WTC11 (cell line): ENCODE results near the gene THBD. TPM values are rescaled to one million over a fixed set of nuclear protein-coding genes. Genes with fewer than 3 reads are reported as not detected.
A peak's percentile ranks its signal among the peaks of the same experiment; 100 is the strongest.

ENCODE experiments used
- ATAC-seq: fragments of 200-7000 bp; cut with Tn5 transposase; 2 replicates; pipeline ENCODE4 v1.10.0; 2021; ENCODE audit warnings: mild to moderate bottlenecking, moderate library complexity
- CTCF ChIA-PET: fragments of 300-600 bp; sonication (Branson Sonifier 250); formaldehyde crosslinking; loops from one replicate; lab custom pipeline; 2021; ENCODE audit warnings: antibody characterized with exemption; lab: Charles Lee
- POLR2A ChIA-PET: fragments of 350-600 bp; sonication (Branson Sonifier 250); formaldehyde crosslinking; loops from one replicate; lab custom pipeline; 2021; ENCODE audit warnings: antibody characterized with exemption; lab: Charles Lee
- DNase-seq: peaks from one replicate; pipeline ENCODE4 v3.0.0; 2021; ENCODE audit warnings: low spot score
- H3K27ac Mint-ChIP-seq: 2 replicates; pipeline ENCODE4 v1.8.0; 2021; ENCODE audit warnings: mixed read lengths
- H3K27me3 Mint-ChIP-seq: 2 replicates; pipeline ENCODE4 v1.8.0; 2021; ENCODE audit warnings: low read depth, mild to moderate bottlenecking, moderate library complexity, mixed read lengths
- H3K36me3 Mint-ChIP-seq: 2 replicates; pipeline ENCODE4 v1.8.0; 2021; ENCODE audit warnings: mixed read lengths
- H3K4me1 Mint-ChIP-seq: 2 replicates; pipeline ENCODE4 v1.8.0; 2022; ENCODE audit warnings: mixed read lengths
- H3K4me3 Mint-ChIP-seq: 2 replicates; pipeline ENCODE4 v1.8.0; 2021; ENCODE audit warnings: mild to moderate bottlenecking, moderate library complexity, mixed read lengths
- H3K9me3 Mint-ChIP-seq: 2 replicates; pipeline ENCODE4 v1.8.0; 2021; ENCODE audit warnings: mixed read lengths
- ATF6 ChIP-seq: sonication (generic); formaldehyde crosslinking; IDR thresholded peaks from 2 replicates; pipeline ENCODE4 v1.8.1; 2023; ENCODE audit warnings: mild to moderate bottlenecking, missing genetic modification reagents
- CREB1 ChIP-seq: sonication (generic); formaldehyde crosslinking; IDR thresholded peaks from 2 replicates; pipeline ENCODE4 v1.8.0; 2023; ENCODE audit warnings: mild to moderate bottlenecking, missing genetic modification reagents
- CTCF ChIP-seq: fragments of 200-600 bp; IDR thresholded peaks from 2 replicates; pipeline ENCODE4 v1.8.0; 2022; ENCODE audit warnings: antibody characterized with exemption
- E2F5 ChIP-seq: sonication (generic); formaldehyde crosslinking; IDR thresholded peaks from 2 replicates; pipeline ENCODE4 v1.8.1; 2022; ENCODE audit warnings: mild to moderate bottlenecking, moderate library complexity, missing genetic modification reagents
- ERG ChIP-seq: fragments of 250-450 bp; sonication (Bioruptor Pico); IDR thresholded peaks from 2 replicates; pipeline ENCODE4 v1.8.0; 2021; ENCODE audit warnings: mild to moderate bottlenecking
- GTF2I ChIP-seq: fragments of 250-450 bp; sonication (Bioruptor Pico); conservative IDR thresholded peaks from 2 replicates; pipeline ENCODE4 v1.4.0; 2021; ENCODE audit warnings: mild to moderate bottlenecking
- JUN ChIP-seq: sonication (generic); formaldehyde crosslinking; IDR thresholded peaks from 2 replicates; pipeline ENCODE4 v1.8.0; 2023; ENCODE audit warnings: mild to moderate bottlenecking, missing genetic modification reagents
- MLX ChIP-seq: sonication (generic); formaldehyde crosslinking; IDR thresholded peaks from 2 replicates; pipeline ENCODE4 v1.8.1; 2023; ENCODE audit warnings: mild to moderate bottlenecking, missing genetic modification reagents, moderate library complexity
- NFYB ChIP-seq: sonication (generic); formaldehyde crosslinking; conservative IDR thresholded peaks from 2 replicates; pipeline ENCODE4 v1.8.0; 2022; ENCODE audit warnings: low read depth, missing genetic modification reagents
- NR1H2 ChIP-seq: sonication (generic); formaldehyde crosslinking; IDR thresholded peaks from 2 replicates; pipeline ENCODE4 v1.9.0; 2021; ENCODE audit warnings: mild to moderate bottlenecking, moderate library complexity, missing genetic modification reagents
- NR2C2 ChIP-seq: sonication (generic); formaldehyde crosslinking; IDR thresholded peaks from 2 replicates; pipeline ENCODE4 v1.8.0; 2022; ENCODE audit warnings: mild to moderate bottlenecking, missing genetic modification reagents
- PREB ChIP-seq: sonication (generic); formaldehyde crosslinking; IDR thresholded peaks from 2 replicates; pipeline ENCODE4 v1.8.1; 2022; ENCODE audit warnings: mild to moderate bottlenecking, missing genetic modification reagents, moderate library complexity, borderline replicate concordance
- PRRX2 ChIP-seq: fragments of 250-450 bp; sonication (Bioruptor Pico); IDR thresholded peaks from 2 replicates; pipeline ENCODE4 v1.8.0; 2021; ENCODE audit warnings: mild to moderate bottlenecking
- RORB ChIP-seq: fragments of 250-450 bp; sonication (Bioruptor Pico); IDR thresholded peaks from 2 replicates; pipeline ENCODE4 v1.9.0; 2021; ENCODE audit warnings: mild to moderate bottlenecking
- SOX15 ChIP-seq: fragments of 250-450 bp; sonication (Bioruptor Pico); IDR thresholded peaks from 2 replicates; pipeline ENCODE4 v1.9.0; 2021; ENCODE audit warnings: mild to moderate bottlenecking
- USF1 ChIP-seq: sonication (generic); formaldehyde crosslinking; IDR thresholded peaks from 2 replicates; pipeline ENCODE4 v1.8.0; 2022; ENCODE audit warnings: mild to moderate bottlenecking, missing genetic modification reagents
- ZBTB21 ChIP-seq: sonication (generic); formaldehyde crosslinking; IDR thresholded peaks from 2 replicates; pipeline ENCODE4 v1.8.1; 2023; ENCODE audit warnings: mild to moderate bottlenecking, missing genetic modification reagents, borderline replicate concordance
- ZNF138 ChIP-seq: sonication (generic); formaldehyde crosslinking; conservative IDR thresholded peaks from 2 replicates; pipeline ENCODE4 v1.8.1; 2022; ENCODE audit warnings: mild to moderate bottlenecking, moderate library complexity, missing genetic modification reagents
- ZNF263 ChIP-seq: sonication (generic); formaldehyde crosslinking; IDR thresholded peaks from 2 replicates; pipeline ENCODE4 v1.8.1; 2022; ENCODE audit warnings: low read depth, mild to moderate bottlenecking, moderate library complexity, missing genetic modification reagents
- ZNF281 ChIP-seq: sonication (generic); formaldehyde crosslinking; IDR thresholded peaks from 2 replicates; pipeline ENCODE4 v1.8.0; 2023; ENCODE audit warnings: mild to moderate bottlenecking, missing genetic modification reagents
- ZNF317 ChIP-seq: sonication (generic); formaldehyde crosslinking; IDR thresholded peaks from 2 replicates; pipeline ENCODE4 v1.8.1; 2023; ENCODE audit warnings: low read depth, mild to moderate bottlenecking, moderate library complexity, missing genetic modification reagents, borderline replicate concordance
- ZNF396 ChIP-seq: fragments of 250-450 bp; sonication (Bioruptor Pico); IDR thresholded peaks from 2 replicates; pipeline ENCODE4 v1.8.0; 2021; ENCODE audit warnings: mild to moderate bottlenecking, moderate library complexity, borderline replicate concordance
- ZNF512 ChIP-seq: sonication (generic); formaldehyde crosslinking; IDR thresholded peaks from 2 replicates; pipeline ENCODE4 v1.8.1; 2022; ENCODE audit warnings: missing genetic modification reagents, borderline replicate concordance
- ZNF671 ChIP-seq: fragments of 250-450 bp; sonication (Bioruptor Pico); IDR thresholded peaks from 2 replicates; pipeline ENCODE4 v1.8.0; 2021; ENCODE audit warnings: mild to moderate bottlenecking
- total RNA-seq: library from RNA; stranded (reverse); gene quantifications from 3 replicates; pipeline ENCODE4 v1.2.3, GENCODE V29; 2021

Gene THBD
- total RNA-seq, 1 experiment from 2014 or later, result 1.0 TPM

GRCh38 chr20:23050847-23051627 lies 1.6 kb upstream of the THBD start:
- peak; percentile 64 for ATAC-seq
- H3K9me3 Mint-ChIP-seq, result no peaks in the 10 kb centered on the region
- peak; percentile 94 for DNase-seq
- H3K27ac Mint-ChIP-seq, result no peak overlapping the region; the same call in 1 of the 2 replicates
- H3K27me3 Mint-ChIP-seq, result peaks cover 75% of the 10 kb centered on the region
- ChIA-PET POLR2A (interaction anchor here (0.8 kb wide), 1 partner anchor 10 kb away, joined by 3 read pairs; no protein-coding TSS in a partner anchor), CTCF (interaction anchor here (0.6 to 6.0 kb wide), 67 partner anchors 9 to 949 kb away, joined by 3 to 126 read pairs (median 4); partner anchors contain the start of genes CD93, NXT1 and SSTR4)
- no peaks in the 10 kb centered on the region for H3K36me3 Mint-ChIP-seq
- H3K4me1 Mint-ChIP-seq, result peaks cover 17% of the 10 kb centered on the region
- H3K4me3 Mint-ChIP-seq, result peak overlapping the region; percentile 89
- TF ChIP-seq SOX15 (CRISPR knock-in tag) (no peak), ZNF263 (CRISPR knock-in tag) (peak; percentile 68; the same call in 1 of the 2 replicates), NFYB (CRISPR knock-in tag) (no peak), ZNF317 (CRISPR knock-in tag) (no peak), MLX (CRISPR knock-in tag) (no peak), ZNF281 (CRISPR knock-in tag) (0 out of 2 replicates have a peak, but pooled peaks have one; percentile 39), ZNF512 (CRISPR knock-in tag) (no peak), RORB (CRISPR knock-in tag) (no peak), ZBTB21 (CRISPR knock-in tag) (no peak), GTF2I (CRISPR knock-in tag) (no peak), PRRX2 (CRISPR knock-in tag) (no peak), NR2C2 (CRISPR knock-in tag) (no peak), CREB1 (no peak), ZNF671 (CRISPR knock-in tag) (no peak), PREB (no peak), ZNF396 (no peak), ZNF138 (CRISPR knock-in tag) (no peak), CTCF (peak; percentile 89), ATF6 (CRISPR knock-in tag) (no peak), USF1 (CRISPR knock-in tag) (no peak), JUN (CRISPR knock-in tag) (no peak), E2F5 (no peak), NR1H2 (no peak), ERG (CRISPR knock-in tag) (no peak)
